GM12878 (cell line): ENCODE measurements around the gene DUSP7. TPM values are rescaled to one million over a fixed set of nuclear protein-coding genes. Genes with fewer than 3 reads are reported as not detected.

ENCODE experiments used
- ATAC-seq: fragments of 200-7000 bp; cut with Tn5 transposase; 3 replicates; pipeline ENCODE4 v1.9.1; 2020; ENCODE audit warnings: mild to moderate bottlenecking, moderate library complexity
- BruUV-seq: library from RNA; stranded (reverse); fragments of 400-500 nt; replicated peaks from 2 replicates; lab custom pipeline; 2021; lab: Mats Ljungman, UMichigan
- CTCF ChIA-PET: fragments of 300-600 bp; sonication (Branson Sonifier 250); formaldehyde crosslinking; extraction: SDS; loops from one replicate; lab custom pipeline; 2021; ENCODE audit warnings: inconsistent platforms; lab: Yijun Ruan, JAX
- POLR2A ChIA-PET: fragments of 350-600 bp; formaldehyde crosslinking; extraction: SDS; loops from one replicate; lab custom pipeline; 2021; ENCODE audit warnings: inconsistent platforms; lab: Charles Lee
- RAD21 ChIA-PET: fragments of 300-600 bp; sonication (Branson Sonifier 250); formaldehyde crosslinking; loops from one replicate; lab custom pipeline; 2023; ENCODE audit warnings: antibody characterized with exemption; ENCODE audit not compliant: unreplicated experiment; lab: Charles Lee
- SMC1A ChIA-PET: fragments of 300-600 bp; sonication (Branson Sonifier 250); formaldehyde crosslinking; loops from one replicate; lab custom pipeline; 2023; ENCODE audit not compliant: unreplicated experiment, uncharacterized antibody; lab: Charles Lee
- DNase-seq: peaks from one replicate; pipeline ENCODE4 v3.0.0-alpha.2; 2011; ENCODE audit warnings: low read depth, low spot score
- FAIRE-seq: peaks from 3 replicates; lab custom pipeline; 2011; peaks lifted over from hg19 to GRCh38; lab: Jason Lieb, UNC
- H2AFZ ChIP-seq: 2 replicates; pipeline ENCODE4 v1.6.0; 2011; ENCODE audit warnings: low read depth, low read length, control low read depth; ENCODE audit not compliant: control insufficient read depth
- H3K27ac ChIP-seq: 2 replicates; pipeline ENCODE4 v1.5.1; 2011; ENCODE audit warnings: control low read depth; ENCODE audit not compliant: control insufficient read depth, insufficient read depth
- H3K27me3 ChIP-seq, 2 experiments: replicated peaks in 1 of 2; 2 replicates each; pipeline versions ENCODE4 v1.6.0 to v1.6.1; 2011; ENCODE audit warnings: low read length in 1 of 2; ENCODE audit not compliant: control insufficient read depth in 2 of 2, insufficient read depth in 2 of 2
- H3K36me3 ChIP-seq, 2 experiments: 2 replicates each; pipeline ENCODE4 v1.5.1; 2011; ENCODE audit warnings: low read length in 1 of 2; ENCODE audit not compliant: control insufficient read depth in 2 of 2, insufficient read depth in 2 of 2
- H3K4me1 ChIP-seq: 2 replicates; pipeline ENCODE4 v1.6.1; 2011; ENCODE audit warnings: mild to moderate bottlenecking, low read length, moderate library complexity, mixed read lengths; ENCODE audit not compliant: control insufficient read depth, insufficient read depth
- H3K4me2 ChIP-seq: 2 replicates; pipeline ENCODE4 v1.6.0; 2011; ENCODE audit warnings: control low read depth; ENCODE audit not compliant: control insufficient read depth, insufficient read depth
- H3K4me3 ChIP-seq: fragments of 200-600 bp; sonication (generic); 2 replicates; pipeline ENCODE4 v1.5.1; 2016
- H3K79me2 ChIP-seq: 2 replicates; pipeline ENCODE4 v1.6.0; 2011; ENCODE audit warnings: low read length; ENCODE audit not compliant: control insufficient read depth, insufficient read depth
- H3K9ac ChIP-seq: 2 replicates; pipeline ENCODE4 v1.8.0; 2011; ENCODE audit warnings: low read length, control low read depth, mixed read lengths; ENCODE audit not compliant: control insufficient read depth, insufficient read depth
- H3K9me3 ChIP-seq: replicated peaks from 3 replicates; pipeline ENCODE4 v1.5.1; 2011; ENCODE audit warnings: mild to moderate bottlenecking, low read length; ENCODE audit not compliant: control insufficient read depth, insufficient read depth
- H4K20me1 ChIP-seq: 2 replicates; pipeline ENCODE4 v1.6.0; 2011; ENCODE audit not compliant: control insufficient read depth, insufficient read depth
- CBX5 ChIP-seq: sonication (generic); IDR thresholded peaks from 2 replicates; pipeline ENCODE4 v1.6.1; 2016; ENCODE audit warnings: low read depth, moderate library complexity, mild to moderate bottlenecking, inconsistent platforms
- EZH2 ChIP-seq: IDR thresholded peaks from 2 replicates; pipeline ENCODE4 v1.6.1; 2012; ENCODE audit warnings: low read depth, mild to moderate bottlenecking, control low read depth, inconsistent platforms, low read length, borderline replicate concordance; ENCODE audit not compliant: control insufficient read depth
- HDAC6 ChIP-seq: fragments of 200-600 bp; sonication (generic); IDR thresholded peaks from one replicate; pipeline ENCODE4 v1.8.0; 2017; ENCODE audit warnings: antibody characterized with exemption; ENCODE audit not compliant: unreplicated experiment
- IKZF2 ChIP-seq, 2 experiments: fragments of 450-650 bp; IDR thresholded peaks; 2 replicates each; pipeline ENCODE4 v1.6.1; 2017; ENCODE audit warnings: mild to moderate bottlenecking in 2 of 2, moderate library complexity in 2 of 2
- LARP7 ChIP-seq: fragments of 450-650 bp; IDR thresholded peaks from 2 replicates; pipeline ENCODE4 v1.6.1; 2017; ENCODE audit warnings: mild to moderate bottlenecking
- POLR2A ChIP-seq: IDR thresholded peaks from 2 replicates; pipeline ENCODE4 v1.6.1; 2011; ENCODE audit warnings: low read depth, mild to moderate bottlenecking, low read length
- RAD21 ChIP-seq: IDR thresholded peaks from 2 replicates; pipeline ENCODE4 v1.6.1; 2011; ENCODE audit warnings: mild to moderate bottlenecking, low read depth, low read length, moderate library complexity; ENCODE audit not compliant: insufficient read depth
- RCOR1 ChIP-seq: conservative IDR thresholded peaks from 2 replicates; pipeline ENCODE4 v1.6.1; 2012; ENCODE audit warnings: low read depth, low read length, improper control_type of control experiment
- RUNX3 ChIP-seq: IDR thresholded peaks from 2 replicates; pipeline ENCODE4 v1.6.1; 2012; ENCODE audit warnings: low read length, inconsistent platforms
- STAT1 ChIP-seq: fragments of 450-650 bp; conservative IDR thresholded peaks from 2 replicates; pipeline ENCODE4 v1.6.1; 2014; ENCODE audit warnings: antibody characterized with exemption, mild to moderate bottlenecking
- SUPT20H ChIP-seq: IDR thresholded peaks from 2 replicates; pipeline ENCODE4 v1.6.1; 2011; ENCODE audit warnings: low read depth, mild to moderate bottlenecking, low read length, moderate library complexity, borderline replicate concordance; ENCODE audit not compliant: control insufficient read depth
- WGBS: methylation state at CpG from one replicate; pipeline ENCODE4 v1.1.6; 2016; ENCODE audit warnings: low lambda C conversion rate; ENCODE audit not compliant: insufficient replicate concordance, insufficient coverage; ENCODE audit errors: missing lambda C conversion rate; 5-methylcytosine and 5-hydroxymethylcytosine counted together
- in situ Hi-C: fragments of 300-500 bp; cut with MboI; formaldehyde crosslinking; loops from 9 replicates; pipeline ENCODE4 v1.14.3; 2018; ENCODE audit warnings: mixed read lengths
- intact Hi-C: fragments of 100-400 bp; cut with micrococcal nuclease; formaldehyde crosslinking; loops from one replicate; pipeline ENCODE4 v1.14.2; 2022; ENCODE audit not compliant: unreplicated experiment
- polyA plus RNA-seq, 11 experiments: library from polyadenylated mRNA; depleted of rRNA in 4 of 11; unstranded in 6 of 11; stranded (reverse) in 5 of 11; fragments of >200 nt; fragmentation: Nextera tagmentation in 4 of 11; fragmentation: Illumina TruSeq in 1 of 11; extraction: Ambion mirVana in 4 of 11; extraction: Trizol in 1 of 11; gene quantifications; 1 replicate in 1 of 11; 2 replicates in 10 of 11; pipeline versions ENCODE4 v1.2.1 to v1.2.3, GENCODE V29; 2011 to 2016; ENCODE audit warnings: inconsistent platforms in 2 of 11, missing spikeins in 2 of 11, low read depth in 1 of 11
- total RNA-seq, 4 experiments: library from RNA; depleted of rRNA in 3 of 4; stranded (reverse); fragments of >200 nt in 3 of 4; fragmentation: Illumina TruSeq in 1 of 4; extraction: Trizol in 1 of 4; gene quantifications; 2 replicates each; pipeline versions ENCODE4 v1.2.1 to v1.2.3, GENCODE V29; 2013 to 2021
- TF ChIP-seq, protein P1 (sequence below): fragments of 450-650 bp; IDR thresholded peaks from 2 replicates; pipeline ENCODE4 v1.6.1; 2017; ENCODE audit warnings: antibody characterized with exemption, mild to moderate bottlenecking, moderate library complexity
- TF ChIP-seq, protein P2 (sequence below): IDR thresholded peaks from 2 replicates; pipeline ENCODE4 v1.6.1; 2011; ENCODE audit warnings: borderline replicate concordance, low read depth, mild to moderate bottlenecking, moderate library complexity, mixed read lengths, low read length; ENCODE audit not compliant: insufficient read depth; ENCODE audit errors: extremely low read length

The DUSP7 gene
- total and polyA plus RNA-seq, 10 of the 15 experiments (the other 5 are each of a cell fraction or from before 2014, with no cell fraction given), result 0.73 to 17.0 (median 7.9) TPM

DNA sequence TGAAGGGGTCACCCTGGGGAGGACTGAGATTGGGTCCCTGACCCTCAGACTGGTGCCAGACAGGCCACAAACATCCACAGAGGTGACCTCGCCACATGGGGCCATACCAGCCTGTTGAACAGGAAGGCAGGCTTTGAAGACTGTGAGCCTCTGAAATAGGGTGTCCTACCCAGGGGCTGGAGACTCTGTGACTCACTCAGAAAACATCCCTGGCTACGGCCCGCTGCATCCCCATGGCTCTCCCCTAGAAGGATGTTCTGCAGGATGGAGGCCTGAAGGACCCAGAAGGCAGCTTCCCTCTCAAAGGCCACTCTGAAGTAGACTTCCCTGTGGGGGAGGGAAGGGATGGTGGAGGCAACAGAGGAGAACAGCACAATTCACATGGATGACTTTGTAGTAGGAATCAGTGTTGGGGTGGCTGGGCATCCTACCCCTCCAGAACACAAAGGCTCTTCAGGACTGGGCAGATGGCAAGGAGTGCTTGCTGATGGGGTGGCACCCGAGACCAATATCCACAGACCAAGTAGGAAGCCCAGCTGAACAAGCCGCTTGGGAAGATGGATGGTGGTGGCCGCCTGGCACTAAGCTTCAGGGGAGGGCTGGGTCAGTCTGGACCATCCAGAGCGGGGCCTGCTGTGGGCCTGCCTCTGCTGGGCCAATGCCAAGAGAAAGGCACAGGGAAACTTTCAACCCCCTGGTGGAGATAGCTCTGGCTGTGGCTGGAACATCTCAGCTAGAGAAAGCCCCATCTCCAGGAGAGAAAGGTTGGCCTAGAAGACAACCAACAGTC is 37.6 kb upstream of the DUSP7 start:
- Histone ChIP-seq H3K36me3 (peaks cover 0 to 17% of the 10 kb centered on the region in 2 experiments; a peak in 3 of 4 replicates), H2AFZ (no peak overlapping the region), H4K20me1 (no peaks in the 10 kb centered on the region), H3K27me3 (no peaks in the 10 kb centered on the region), H3K4me2 (no peak overlapping the region), H3K4me3 (no peak overlapping the region), H3K79me2 (no peaks in the 10 kb centered on the region), H3K9me3 (no peaks in the 10 kb centered on the region), H3K4me1 (no peaks in the 10 kb centered on the region), H3K27ac (no peak overlapping the region), H3K9ac (no peak overlapping the region)
- DNase-seq (no peak), FAIRE-seq (no peak), ATAC-seq (no peak)
- BruUV-seq, result no TSS peak
- WGBS, result 90% methylated on average over 7 of the region's 7 CpGs
- in situ Hi-C loops, result no loop called here
- CTCF ChIA-PET, result interaction anchor here (0.8 to 1.3 kb wide), 2 partner anchors 8 to 89 kb away, joined by 3 read pairs; no protein-coding TSS in a partner anchor
- POLR2A ChIA-PET, result no interaction called here
- SMC1A ChIA-PET, result no interaction called here
- RAD21 ChIA-PET, result no interaction called here
- no peak for TF ChIP-seq IKZF2 (IDR thresholded peaks at IDR 0.05)
- TF ChIP-seq RCOR1, result no peak
- no peak for TF ChIP-seq STAT1
- TF ChIP-seq, protein P1, sequence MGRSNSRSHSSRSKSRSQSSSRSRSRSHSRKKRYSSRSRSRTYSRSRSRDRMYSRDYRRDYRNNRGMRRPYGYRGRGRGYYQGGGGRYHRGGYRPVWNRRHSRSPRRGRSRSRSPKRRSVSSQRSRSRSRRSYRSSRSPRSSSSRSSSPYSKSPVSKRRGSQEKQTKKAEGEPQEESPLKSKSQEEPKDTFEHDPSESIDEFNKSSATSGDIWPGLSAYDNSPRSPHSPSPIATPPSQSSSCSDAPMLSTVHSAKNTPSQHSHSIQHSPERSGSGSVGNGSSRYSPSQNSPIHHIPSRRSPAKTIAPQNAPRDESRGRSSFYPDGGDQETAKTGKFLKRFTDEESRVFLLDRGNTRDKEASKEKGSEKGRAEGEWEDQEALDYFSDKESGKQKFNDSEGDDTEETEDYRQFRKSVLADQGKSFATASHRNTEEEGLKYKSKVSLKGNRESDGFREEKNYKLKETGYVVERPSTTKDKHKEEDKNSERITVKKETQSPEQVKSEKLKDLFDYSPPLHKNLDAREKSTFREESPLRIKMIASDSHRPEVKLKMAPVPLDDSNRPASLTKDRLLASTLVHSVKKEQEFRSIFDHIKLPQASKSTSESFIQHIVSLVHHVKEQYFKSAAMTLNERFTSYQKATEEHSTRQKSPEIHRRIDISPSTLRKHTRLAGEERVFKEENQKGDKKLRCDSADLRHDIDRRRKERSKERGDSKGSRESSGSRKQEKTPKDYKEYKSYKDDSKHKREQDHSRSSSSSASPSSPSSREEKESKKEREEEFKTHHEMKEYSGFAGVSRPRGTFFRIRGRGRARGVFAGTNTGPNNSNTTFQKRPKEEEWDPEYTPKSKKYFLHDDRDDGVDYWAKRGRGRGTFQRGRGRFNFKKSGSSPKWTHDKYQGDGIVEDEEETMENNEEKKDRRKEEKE, result no peak
- TF ChIP-seq SUPT20H, result no peak
- TF ChIP-seq EZH2, result no peak
- TF ChIP-seq RUNX3, result no peak
- no peak for TF ChIP-seq RAD21
- TF ChIP-seq HDAC6, result no peak
- no peak for TF ChIP-seq CBX5
- TF ChIP-seq, protein P2, sequence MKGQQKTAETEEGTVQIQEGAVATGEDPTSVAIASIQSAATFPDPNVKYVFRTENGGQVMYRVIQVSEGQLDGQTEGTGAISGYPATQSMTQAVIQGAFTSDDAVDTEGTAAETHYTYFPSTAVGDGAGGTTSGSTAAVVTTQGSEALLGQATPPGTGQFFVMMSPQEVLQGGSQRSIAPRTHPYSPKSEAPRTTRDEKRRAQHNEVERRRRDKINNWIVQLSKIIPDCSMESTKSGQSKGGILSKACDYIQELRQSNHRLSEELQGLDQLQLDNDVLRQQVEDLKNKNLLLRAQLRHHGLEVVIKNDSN, result no peak
- TF ChIP-seq LARP7, result no peak
- TF ChIP-seq POLR2A, result no peak
- intact Hi-C loops, result no loop called here
